Measurements from ENCODE around the gene BMPR1B.

GRCh38 chr4:94978904-94979303 lies 221.1 kb downstream of the BMPR1B start:
- TF ChIP-seq CTCF (IDR thresholded peaks at IDR 0.05) (no peak), EZH2 (IDR thresholded peaks at IDR 0.05; ENCODE audit: borderline replicate concordance, insufficient read depth, low read depth, low read length, poor library complexity, severe bottlenecking) (no peak)
